ENCODE results near the gene SPAG6. TPM values are rescaled to one million over a fixed set of nuclear protein-coding genes. Genes with fewer than 3 reads are reported as not detected.

Gene SPAG6
- total and polyA plus RNA-seq, 2 experiments from 2014 or later, result 0.21 TPM; not detected in 1

DNA sequence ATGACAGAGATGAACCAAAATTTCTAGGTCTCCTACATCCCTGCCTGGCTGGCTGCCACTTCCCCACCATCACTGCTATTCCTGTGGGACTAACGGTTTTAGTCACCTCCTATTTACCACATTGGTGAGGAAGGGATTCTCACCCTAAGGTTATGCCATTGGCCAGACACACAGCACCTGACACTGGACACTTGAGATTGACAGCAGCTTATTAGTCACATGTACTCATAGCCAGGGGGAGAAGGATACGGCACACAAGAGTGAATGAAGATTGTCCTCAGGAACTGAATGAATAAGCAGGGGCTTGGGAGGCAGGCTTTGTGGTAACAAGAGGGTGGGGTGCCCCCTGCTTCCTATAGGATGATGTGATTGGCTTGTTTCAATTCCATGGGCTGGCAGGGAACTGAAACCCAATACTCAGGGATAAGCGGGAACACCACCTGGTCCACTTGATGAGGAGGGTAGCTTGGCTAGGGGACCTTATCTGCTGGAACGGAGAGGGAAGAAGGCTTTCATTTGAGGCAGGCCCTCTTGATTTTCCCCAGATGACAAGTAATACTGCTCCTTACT is 99.0 kb downstream of the SPAG6 start:
- Histone ChIP-seq H3K9me2 (ENCODE audit: insufficient read depth) (no peaks in the 10 kb centered on the region), H3K27me3 (ENCODE audit: insufficient read depth) (peaks cover 44% of the 10 kb centered on the region), H3K4me3 (no peak overlapping the region), H2AFZ (no peak overlapping the region), H3K4me1 (ENCODE audit: insufficient read depth) (no peaks in the 10 kb centered on the region), H3K4me2 (no peak overlapping the region), H4K20me1 (replicated peaks; ENCODE audit: insufficient read depth) (no peaks in the 10 kb centered on the region), H3F3A (replicated peaks; ENCODE audit: low read depth) (no peaks in the 10 kb centered on the region), H3K36me3 (ENCODE audit: insufficient read depth) (no peaks in the 10 kb centered on the region), H3K27ac (ENCODE audit: low read depth) (no peak overlapping the region), H3K79me2 (replicated peaks; ENCODE audit: insufficient read depth) (no peaks in the 10 kb centered on the region)
- no peak for TF ChIP-seq EZH2 (IDR thresholded peaks at IDR 0.05; ENCODE audit: low read depth, unreplicated experiment)
- no peak for TF ChIP-seq ZNF114 (CRISPR knock-in tag; IDR thresholded peaks at IDR 0.05)
- no peak for TF ChIP-seq EZH2phosphoT487 (IDR thresholded peaks at IDR 0.05; ENCODE audit: unreplicated experiment)
- TF ChIP-seq ZNF331 (CRISPR knock-in tag; IDR thresholded peaks at IDR 0.05; ENCODE audit: low read depth), result no peak
- TF ChIP-seq POLR2AphosphoS5 (IDR thresholded peaks at IDR 0.05; ENCODE audit: low read depth), result no peak
- TF ChIP-seq, protein P1, sequence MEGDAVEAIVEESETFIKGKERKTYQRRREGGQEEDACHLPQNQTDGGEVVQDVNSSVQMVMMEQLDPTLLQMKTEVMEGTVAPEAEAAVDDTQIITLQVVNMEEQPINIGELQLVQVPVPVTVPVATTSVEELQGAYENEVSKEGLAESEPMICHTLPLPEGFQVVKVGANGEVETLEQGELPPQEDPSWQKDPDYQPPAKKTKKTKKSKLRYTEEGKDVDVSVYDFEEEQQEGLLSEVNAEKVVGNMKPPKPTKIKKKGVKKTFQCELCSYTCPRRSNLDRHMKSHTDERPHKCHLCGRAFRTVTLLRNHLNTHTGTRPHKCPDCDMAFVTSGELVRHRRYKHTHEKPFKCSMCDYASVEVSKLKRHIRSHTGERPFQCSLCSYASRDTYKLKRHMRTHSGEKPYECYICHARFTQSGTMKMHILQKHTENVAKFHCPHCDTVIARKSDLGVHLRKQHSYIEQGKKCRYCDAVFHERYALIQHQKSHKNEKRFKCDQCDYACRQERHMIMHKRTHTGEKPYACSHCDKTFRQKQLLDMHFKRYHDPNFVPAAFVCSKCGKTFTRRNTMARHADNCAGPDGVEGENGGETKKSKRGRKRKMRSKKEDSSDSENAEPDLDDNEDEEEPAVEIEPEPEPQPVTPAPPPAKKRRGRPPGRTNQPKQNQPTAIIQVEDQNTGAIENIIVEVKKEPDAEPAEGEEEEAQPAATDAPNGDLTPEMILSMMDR (conservative IDR thresholded peaks at IDR 0.05; ENCODE audit: low read depth in 2 of 2), result no peak
- TF ChIP-seq, protein P2, sequence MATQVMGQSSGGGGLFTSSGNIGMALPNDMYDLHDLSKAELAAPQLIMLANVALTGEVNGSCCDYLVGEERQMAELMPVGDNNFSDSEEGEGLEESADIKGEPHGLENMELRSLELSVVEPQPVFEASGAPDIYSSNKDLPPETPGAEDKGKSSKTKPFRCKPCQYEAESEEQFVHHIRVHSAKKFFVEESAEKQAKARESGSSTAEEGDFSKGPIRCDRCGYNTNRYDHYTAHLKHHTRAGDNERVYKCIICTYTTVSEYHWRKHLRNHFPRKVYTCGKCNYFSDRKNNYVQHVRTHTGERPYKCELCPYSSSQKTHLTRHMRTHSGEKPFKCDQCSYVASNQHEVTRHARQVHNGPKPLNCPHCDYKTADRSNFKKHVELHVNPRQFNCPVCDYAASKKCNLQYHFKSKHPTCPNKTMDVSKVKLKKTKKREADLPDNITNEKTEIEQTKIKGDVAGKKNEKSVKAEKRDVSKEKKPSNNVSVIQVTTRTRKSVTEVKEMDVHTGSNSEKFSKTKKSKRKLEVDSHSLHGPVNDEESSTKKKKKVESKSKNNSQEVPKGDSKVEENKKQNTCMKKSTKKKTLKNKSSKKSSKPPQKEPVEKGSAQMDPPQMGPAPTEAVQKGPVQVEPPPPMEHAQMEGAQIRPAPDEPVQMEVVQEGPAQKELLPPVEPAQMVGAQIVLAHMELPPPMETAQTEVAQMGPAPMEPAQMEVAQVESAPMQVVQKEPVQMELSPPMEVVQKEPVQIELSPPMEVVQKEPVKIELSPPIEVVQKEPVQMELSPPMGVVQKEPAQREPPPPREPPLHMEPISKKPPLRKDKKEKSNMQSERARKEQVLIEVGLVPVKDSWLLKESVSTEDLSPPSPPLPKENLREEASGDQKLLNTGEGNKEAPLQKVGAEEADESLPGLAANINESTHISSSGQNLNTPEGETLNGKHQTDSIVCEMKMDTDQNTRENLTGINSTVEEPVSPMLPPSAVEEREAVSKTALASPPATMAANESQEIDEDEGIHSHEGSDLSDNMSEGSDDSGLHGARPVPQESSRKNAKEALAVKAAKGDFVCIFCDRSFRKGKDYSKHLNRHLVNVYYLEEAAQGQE (IDR thresholded peaks at IDR 0.05; ENCODE audit: unreplicated experiment), result no peak
- TF ChIP-seq, protein P3, sequence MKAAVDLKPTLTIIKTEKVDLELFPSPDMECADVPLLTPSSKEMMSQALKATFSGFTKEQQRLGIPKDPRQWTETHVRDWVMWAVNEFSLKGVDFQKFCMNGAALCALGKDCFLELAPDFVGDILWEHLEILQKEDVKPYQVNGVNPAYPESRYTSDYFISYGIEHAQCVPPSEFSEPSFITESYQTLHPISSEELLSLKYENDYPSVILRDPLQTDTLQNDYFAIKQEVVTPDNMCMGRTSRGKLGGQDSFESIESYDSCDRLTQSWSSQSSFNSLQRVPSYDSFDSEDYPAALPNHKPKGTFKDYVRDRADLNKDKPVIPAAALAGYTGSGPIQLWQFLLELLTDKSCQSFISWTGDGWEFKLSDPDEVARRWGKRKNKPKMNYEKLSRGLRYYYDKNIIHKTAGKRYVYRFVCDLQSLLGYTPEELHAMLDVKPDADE (IDR thresholded peaks at IDR 0.05), result no peak
- TF ChIP-seq STAT1 (IDR thresholded peaks at IDR 0.05; ENCODE audit: unreplicated experiment), result no peak
- no peak for TF ChIP-seq NANOG (IDR thresholded peaks at IDR 0.05; ENCODE audit: borderline replicate concordance)
- no peak for TF ChIP-seq JUNB (IDR thresholded peaks at IDR 0.05; ENCODE audit: unreplicated experiment)
- TF ChIP-seq, protein P4, sequence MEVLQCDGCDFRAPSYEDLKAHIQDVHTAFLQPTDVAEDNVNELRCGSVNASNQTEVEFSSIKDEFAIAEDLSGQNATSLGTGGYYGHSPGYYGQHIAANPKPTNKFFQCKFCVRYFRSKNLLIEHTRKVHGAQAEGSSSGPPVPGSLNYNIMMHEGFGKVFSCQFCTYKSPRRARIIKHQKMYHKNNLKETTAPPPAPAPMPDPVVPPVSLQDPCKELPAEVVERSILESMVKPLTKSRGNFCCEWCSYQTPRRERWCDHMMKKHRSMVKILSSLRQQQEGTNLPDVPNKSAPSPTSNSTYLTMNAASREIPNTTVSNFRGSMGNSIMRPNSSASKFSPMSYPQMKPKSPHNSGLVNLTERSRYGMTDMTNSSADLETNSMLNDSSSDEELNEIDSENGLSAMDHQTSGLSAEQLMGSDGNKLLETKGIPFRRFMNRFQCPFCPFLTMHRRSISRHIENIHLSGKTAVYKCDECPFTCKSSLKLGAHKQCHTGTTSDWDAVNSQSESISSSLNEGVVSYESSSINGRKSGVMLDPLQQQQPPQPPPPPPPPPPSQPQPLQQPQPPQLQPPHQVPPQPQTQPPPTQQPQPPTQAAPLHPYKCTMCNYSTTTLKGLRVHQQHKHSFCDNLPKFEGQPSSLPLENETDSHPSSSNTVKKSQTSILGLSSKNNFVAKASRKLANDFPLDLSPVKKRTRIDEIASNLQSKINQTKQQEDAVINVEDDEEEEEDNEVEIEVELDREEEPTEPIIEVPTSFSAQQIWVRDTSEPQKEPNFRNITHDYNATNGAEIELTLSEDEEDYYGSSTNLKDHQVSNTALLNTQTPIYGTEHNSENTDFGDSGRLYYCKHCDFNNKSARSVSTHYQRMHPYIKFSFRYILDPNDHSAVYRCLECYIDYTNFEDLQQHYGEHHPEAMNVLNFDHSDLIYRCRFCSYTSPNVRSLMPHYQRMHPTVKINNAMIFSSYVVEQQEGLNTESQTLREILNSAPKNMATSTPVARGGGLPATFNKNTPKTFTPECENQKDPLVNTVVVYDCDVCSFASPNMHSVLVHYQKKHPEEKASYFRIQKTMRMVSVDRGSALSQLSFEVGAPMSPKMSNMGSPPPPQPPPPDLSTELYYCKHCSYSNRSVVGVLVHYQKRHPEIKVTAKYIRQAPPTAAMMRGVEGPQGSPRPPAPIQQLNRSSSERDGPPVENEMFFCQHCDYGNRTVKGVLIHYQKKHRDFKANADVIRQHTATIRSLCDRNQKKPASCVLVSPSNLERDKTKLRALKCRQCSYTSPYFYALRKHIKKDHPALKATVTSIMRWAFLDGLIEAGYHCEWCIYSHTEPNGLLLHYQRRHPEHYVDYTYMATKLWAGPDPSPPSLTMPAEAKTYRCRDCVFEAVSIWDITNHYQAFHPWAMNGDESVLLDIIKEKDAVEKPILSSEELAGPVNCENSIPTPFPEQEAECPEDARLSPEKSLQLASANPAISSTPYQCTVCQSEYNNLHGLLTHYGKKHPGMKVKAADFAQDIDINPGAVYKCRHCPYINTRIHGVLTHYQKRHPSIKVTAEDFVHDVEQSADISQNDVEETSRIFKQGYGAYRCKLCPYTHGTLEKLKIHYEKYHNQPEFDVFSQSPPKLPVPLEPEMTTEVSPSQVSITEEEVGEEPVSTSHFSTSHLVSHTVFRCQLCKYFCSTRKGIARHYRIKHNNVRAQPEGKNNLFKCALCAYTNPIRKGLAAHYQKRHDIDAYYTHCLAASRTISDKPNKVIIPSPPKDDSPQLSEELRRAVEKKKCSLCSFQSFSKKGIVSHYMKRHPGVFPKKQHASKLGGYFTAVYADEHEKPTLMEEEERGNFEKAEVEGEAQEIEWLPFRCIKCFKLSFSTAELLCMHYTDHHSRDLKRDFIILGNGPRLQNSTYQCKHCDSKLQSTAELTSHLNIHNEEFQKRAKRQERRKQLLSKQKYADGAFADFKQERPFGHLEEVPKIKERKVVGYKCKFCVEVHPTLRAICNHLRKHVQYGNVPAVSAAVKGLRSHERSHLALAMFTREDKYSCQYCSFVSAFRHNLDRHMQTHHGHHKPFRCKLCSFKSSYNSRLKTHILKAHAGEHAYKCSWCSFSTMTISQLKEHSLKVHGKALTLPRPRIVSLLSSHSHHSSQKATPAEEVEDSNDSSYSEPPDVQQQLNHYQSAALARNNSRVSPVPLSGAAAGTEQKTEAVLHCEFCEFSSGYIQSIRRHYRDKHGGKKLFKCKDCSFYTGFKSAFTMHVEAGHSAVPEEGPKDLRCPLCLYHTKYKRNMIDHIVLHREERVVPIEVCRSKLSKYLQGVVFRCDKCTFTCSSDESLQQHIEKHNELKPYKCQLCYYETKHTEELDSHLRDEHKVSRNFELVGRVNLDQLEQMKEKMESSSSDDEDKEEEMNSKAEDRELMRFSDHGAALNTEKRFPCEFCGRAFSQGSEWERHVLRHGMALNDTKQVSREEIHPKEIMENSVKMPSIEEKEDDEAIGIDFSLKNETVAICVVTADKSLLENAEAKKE (CRISPR knock-in tag; IDR thresholded peaks at IDR 0.05), result no peak
- no peak for TF ChIP-seq CREB1 (CRISPR knock-in tag; IDR thresholded peaks at IDR 0.05; ENCODE audit: low read depth)
- DNase-seq (ENCODE audit: low spot score) (peak; percentile 22), ATAC-seq (peak; percentile 77)
- peaks cover 16% of the 10 kb centered on the region for H3K27me3 Mint-ChIP-seq (ENCODE audit: insufficient read depth, low read depth, poor library complexity)
- no peaks in the 10 kb centered on the region for H3K9me3 Mint-ChIP-seq
- H3K36me3 Mint-ChIP-seq (ENCODE audit: low read depth), result no peaks in the 10 kb centered on the region
- H3K27ac Mint-ChIP-seq, result no peak overlapping the region
- peaks cover 3% of the 10 kb centered on the region; the same call in 2 of the 3 replicates for H3K4me1 Mint-ChIP-seq
- H3K4me3 Mint-ChIP-seq, result no peak overlapping the region
